ENCODE data around the gene CFAP206. TPM values are rescaled to one million over a fixed set of nuclear protein-coding genes. Genes with fewer than 3 reads are reported as not detected.

CFAP206 gene
- polyA plus RNA-seq, 1 donor = 0.15 TPM

Other genes starting within 250 kb of the CFAP206 start
- 12.0 TPM for gene SMIM8, start 85.4 kb upstream of the CFAP206 start, polyA plus RNA-seq
- 0.04 TPM for gene GJB7, start 78.7 kb upstream of the CFAP206 start, polyA plus RNA-seq
- 3.1 TPM for gene C6orf163, start 63.2 kb upstream of the CFAP206 start, polyA plus RNA-seq
- gene SLC35A1, start 65.0 kb downstream of the CFAP206 start, polyA plus RNA-seq = 36.4 TPM
- 73.9 TPM for gene RARS2, start 182.0 kb downstream of the CFAP206 start, polyA plus RNA-seq
- gene ORC3, start 182.2 kb downstream of the CFAP206 start, polyA plus RNA-seq = 27.0 TPM